Stimulated activated CD8-positive, alpha-beta memory T cell treated with anti-CD3 and anti-CD28 coated beads, Interleukin-2, amount 100 ng/mL, for 48 hours (primary cell): ENCODE measurements around the gene GALNT16.
"Not testable (repeated sequence)": the region's sequence is repeated elsewhere in the genome, so short reads cannot be mapped to it uniquely, and the experiment has no call there.

ENCODE experiments used
- DNase-seq, 2 donors: peaks; one replicate each; pipeline ENCODE4 v3.0.0-alpha.2; 2020; ENCODE audit warnings: low read depth in 2 of 2

GALNT16 gene

DNA sequence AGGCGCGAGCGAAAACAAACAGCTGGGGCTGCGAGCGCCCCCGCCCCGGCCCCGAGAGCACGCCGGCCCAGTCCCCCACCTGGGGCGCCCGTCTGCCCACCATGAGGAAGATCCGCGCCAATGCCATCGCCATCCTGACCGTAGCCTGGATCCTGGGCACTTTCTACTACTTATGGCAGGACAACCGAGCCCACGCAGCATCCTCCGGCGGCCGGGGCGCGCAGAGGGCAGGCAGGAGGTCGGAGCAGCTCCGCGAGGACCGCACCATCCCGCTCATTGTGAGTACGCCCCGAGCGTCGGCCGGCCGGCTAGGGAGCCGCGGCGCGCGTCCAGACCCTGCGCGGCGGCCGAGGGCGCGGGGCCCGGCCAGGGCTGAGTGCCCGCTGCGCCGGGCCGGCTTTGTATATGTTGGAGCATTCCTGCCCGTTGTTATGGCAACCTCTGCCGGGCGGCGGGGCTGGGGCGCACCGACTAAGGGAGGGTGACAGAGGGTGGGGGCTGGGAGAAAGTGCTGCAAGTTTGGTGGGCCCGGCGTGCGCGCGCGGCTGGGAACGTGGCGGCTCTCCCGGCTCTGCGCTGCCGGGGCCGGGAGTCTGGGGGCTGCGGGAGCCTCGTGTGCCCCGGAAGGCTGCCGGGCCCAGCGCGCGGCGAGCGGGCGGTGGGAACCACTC, 367 bp downstream of the GALNT16 start:
- DNase-seq: no peak

DNA sequence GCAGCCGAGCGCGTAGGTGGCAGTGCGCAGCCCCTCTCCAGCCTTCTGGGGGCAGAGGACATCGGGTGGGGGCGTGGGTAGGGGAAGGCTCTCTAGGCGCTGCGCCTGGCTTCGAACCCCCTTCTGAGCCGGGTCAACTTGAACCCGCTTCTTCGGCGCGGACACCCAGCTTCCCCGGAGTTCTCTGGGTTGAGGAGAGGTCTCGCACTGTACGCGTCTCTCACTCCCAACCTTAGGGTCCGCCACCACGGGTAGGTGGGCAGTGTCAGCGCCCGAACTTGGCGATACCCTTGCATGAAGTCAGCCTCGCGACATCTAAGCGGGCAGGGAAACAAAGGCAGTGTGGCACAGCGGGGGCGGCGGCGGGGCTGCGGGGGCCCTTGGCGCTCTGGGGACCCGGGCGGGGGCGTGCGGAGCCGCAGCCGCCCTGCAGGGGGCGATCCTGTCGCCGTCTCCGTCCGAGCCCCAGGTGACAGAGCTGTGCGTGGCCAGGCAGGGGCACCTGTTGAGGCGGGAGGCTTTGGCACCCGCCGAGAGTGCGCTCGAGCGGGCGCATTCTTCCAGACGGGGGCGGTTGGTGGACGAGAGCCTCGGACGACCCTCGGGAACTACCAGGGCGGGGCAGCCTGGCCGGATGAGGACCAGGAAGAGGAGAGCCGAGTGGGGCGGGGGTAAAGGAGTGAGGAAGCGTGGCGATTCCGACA, 1.1 kb downstream of the GALNT16 start:
- DNase-seq: peak; percentile 38 to 50

DNA sequence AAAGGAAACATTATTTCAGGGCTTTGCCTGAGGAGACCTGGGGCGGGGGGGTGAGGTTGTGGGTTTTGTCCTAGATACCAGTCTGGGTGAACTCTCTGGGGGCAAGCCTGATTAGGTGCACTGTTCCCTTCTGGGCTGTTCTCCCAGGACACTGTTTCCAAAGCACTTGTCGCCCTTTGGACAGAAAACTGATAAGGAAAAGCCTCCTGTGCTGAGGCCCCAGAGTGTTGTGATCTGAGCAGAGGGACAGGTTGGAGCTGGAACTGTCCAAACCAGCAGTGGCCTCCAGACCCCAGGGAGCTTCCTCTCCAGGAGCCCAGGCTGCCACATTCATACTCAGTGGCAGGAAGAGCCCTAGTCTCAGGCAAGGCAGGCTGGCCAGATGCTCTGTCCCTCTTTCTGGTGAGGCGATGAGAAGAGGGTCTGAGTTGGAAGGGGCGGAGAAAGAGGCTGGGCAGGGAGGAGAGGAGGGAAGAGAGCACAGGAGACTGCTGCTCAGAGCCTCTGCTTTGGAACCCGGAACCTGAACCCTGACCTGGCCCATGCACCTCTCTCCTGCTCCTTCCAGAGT, 1.9 kb downstream of the GALNT16 start:
- DNase-seq: no peak

DNA sequence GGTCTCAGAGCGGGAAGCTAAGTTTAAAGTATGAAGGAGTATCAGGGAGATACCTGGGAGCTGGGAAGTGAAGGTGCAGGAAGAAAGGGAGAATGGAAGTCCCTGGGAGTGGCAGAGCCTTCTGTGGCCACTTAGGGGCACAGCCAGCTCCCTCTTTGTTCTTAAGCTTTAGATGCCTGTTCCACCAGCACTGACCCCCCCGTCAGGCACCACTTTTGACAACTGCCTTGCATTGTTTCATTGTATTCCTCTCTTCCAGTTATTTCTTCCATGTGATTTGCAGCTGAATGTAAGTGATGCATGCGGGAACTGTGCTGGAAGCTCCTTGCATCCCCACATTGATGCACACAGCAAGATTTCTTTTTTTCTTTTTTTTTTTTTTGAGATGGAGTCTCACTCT, 2.6 kb downstream of the GALNT16 start:
- no peak for DNase-seq

DNA sequence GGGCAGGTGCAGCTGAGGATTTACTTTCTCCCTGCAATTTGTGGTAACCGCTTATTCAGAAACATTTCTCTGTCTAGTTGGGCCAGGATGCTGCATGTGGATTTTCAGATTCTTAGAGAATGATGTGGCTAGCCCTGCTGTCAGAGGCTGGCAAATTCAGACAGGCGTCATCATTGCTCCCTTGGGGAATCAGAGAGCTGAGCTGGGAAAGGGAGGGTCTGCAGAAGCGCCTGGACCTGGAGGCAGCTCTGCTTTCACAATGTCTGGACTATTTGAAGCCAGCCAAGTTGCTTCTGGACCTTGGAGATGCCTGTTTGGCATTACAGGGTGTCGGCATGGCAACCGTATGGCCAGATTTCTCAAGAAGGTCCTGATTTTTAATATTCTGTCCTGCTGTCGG, 3.4 kb downstream of the GALNT16 start:
- DNase-seq: no peak

DNA sequence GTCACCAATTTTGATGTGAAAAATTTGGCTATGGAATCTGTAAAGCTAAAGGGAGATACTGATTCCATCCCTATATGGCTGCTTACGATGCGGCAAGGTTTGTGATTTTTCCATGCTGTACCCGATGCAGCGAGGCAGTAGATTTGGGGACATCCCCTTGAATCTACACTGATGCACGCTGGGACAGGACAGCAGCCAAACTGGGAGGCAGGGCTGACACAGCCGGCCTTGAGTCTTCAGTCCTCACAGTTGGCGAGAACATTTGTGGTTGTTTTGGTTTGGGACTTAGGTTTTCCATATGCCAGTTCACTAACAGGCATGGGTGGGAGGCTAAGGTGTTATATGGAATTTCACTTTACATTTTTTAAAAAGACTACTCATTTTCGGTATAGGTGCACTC, 3.8 kb downstream of the GALNT16 start:
- no peak for DNase-seq

DNA sequence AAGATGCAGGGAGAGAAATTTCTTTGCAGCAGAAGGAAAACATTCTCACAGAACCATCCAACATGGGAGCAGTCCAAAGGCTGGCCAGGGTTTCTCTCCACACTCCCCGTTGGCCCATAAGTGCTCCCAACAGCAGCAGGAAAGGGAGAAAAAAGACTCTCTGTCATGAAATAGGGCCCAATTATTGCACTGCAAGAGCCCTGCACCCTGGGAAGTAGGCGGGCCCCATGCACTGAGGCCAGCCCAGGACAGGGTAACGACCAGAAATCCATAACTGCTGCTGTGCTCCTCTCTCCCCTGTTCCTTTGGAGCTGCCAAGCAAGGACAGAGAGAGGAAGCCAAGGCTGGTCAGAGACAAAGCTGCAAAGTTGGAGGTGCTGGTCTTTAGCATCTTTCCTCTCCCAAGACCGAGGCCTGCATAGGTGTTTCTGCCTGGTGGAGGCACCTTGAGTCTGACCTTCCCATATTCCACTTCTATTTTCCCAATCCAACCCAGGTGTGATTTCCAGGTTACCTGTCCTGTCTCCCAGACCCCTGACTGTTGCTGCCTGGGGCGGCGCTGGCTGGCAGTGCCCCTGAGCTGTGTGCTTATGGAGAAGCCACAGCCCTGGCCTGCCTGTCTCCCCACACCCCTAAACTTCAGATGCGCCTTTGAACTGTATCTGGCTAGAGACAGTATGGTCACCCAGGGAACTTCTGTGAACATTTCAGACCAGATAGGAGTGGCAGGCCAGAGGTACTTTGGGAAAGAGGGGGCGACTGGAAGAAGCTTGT, 6.8 kb downstream of the GALNT16 start:
- no peak for DNase-seq

DNA sequence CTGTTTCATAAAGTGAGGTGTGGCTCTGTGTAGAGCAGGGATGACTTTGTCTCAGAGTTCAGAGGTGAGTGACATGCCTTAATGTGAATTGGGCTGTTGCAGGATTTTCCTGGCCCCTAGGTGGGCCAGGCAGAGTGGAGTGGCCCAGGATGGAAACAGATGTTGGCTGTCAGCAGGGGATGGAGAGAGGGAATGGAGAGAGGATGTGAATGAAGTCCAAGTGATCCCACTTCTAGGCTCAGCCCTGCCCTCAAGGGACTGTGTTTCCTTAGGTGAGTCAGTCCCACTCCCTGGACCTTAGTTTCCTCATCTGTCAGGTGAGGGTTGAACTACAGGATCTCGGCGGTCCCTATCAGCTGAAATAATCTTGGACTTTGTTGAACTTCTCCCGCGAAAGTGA, 7.5 kb downstream of the GALNT16 start:
- DNase-seq: no peak

DNA sequence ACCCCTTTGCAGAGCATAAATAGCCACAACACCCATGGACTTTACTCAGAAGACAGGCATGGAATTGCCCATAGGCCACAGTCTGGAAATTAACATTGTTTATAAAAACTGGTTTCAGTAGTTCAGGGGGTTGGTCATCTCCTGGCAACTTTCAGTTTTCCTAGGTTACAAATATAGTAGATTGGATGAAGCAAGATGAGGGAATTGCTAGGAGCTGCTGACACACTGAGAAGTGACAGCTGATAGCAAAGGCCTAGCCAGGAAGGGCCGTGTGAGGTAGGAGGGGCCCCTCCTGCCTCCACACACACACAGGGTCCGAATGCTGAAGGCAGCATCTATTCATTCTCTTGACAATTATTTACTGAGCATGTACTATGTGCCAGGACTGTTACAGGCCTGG, 8.3 kb downstream of the GALNT16 start:
- DNase-seq: no peak

DNA sequence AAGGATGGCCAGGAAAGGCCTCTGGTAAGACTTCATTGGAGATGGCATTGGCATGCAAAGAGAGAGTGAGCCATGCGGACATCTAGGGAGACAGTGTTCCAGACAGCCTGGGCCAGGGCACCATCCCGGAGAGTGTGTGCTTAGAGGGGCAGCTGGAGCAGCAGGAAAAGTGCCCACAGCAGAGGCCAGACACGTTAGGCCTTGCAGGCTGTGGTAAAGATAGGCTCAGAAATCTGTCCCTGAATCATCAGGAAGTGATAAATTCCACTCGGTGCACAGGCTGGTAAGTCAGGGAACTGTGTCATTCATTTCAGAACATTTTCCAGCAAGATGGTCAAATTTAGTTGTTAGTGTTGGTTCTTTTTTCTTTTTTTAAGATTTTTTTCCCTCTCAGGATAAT, 8.8 kb downstream of the GALNT16 start:
- no peak for DNase-seq

DNA sequence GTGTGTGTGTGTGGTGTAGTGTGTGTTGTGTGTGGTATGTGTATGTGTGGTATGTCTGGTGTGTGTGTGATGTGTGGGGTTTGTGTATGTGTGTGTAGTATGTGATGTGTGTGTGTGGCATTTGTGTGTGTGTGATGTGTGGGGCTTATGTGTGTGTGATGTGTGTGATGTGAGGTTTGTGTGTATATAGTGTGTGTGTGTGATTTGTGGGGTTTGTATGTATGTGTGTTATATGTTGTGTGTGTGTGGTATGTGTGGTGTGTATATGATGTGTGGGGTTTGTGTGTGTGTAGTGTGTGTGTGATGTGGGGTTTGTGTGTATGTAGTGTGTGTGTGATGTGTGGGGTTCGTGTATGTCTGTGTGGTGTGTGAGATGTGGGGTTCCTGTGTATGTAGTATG, 9.4 kb downstream of the GALNT16 start:
- no peak for DNase-seq

DNA sequence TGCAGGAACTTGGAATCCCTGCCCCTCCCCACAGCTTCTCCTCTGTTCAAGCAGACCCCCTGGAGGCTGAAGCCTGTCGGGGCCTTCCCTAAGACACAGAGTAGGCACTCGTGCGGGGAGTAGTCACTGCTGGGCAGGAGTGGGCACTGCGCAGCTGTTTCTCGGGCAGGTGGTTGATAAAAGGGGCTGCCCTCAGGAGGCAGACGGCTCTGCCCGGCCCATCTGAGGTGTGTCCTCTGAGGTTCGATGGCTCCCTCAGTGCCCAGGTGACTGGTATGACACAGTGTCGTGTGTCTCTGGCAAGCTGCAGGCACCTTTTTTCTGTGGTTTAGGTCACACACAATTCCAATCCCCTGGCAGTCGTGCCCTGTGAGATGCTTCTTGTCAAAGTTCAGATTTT, 10.1 kb downstream of the GALNT16 start:
- DNase-seq: no peak

DNA sequence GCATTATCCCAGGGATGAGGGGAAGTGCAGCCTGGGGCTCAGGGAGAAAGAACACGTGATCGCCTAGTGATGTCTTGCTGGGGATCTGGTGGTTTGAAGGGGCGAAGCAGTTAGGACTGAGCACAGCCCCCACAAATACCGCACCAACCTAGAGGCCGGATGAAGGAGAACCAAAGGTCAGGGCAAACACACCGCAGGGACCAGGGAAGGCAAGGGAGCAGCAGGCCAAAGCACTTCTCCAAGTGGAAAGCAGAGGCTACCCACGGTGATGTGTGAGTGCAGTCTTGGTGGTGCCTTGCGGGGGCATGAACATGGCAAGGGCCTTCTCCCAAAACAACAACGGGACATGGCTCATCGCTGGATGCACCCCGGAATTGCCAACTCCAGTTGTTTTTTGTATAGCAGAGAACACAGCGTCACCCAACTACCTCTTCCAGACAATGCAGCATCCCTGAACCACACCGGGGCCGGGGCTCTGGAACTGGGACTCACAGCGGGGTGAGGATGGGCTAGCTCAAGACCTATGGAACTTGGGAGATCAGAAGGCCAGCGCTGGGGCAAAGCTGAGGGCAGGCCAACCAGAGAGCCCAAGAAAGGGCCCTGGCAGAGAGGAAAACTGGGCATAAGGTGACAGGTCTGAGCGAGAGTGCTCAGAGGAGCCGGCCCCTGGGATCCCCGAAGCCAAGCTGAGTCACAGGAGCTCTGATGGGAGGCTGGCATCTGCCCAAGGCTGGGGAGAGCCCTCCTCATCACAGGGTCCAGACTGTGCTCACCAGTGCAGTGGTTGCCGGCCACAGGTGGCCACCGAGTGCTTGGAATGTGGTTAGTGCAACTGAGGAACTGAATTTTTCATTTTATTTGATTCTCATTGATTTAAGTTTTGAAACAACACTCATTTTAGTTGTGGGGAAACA, 11.1 kb downstream of the GALNT16 start:
- DNase-seq: no peak

DNA sequence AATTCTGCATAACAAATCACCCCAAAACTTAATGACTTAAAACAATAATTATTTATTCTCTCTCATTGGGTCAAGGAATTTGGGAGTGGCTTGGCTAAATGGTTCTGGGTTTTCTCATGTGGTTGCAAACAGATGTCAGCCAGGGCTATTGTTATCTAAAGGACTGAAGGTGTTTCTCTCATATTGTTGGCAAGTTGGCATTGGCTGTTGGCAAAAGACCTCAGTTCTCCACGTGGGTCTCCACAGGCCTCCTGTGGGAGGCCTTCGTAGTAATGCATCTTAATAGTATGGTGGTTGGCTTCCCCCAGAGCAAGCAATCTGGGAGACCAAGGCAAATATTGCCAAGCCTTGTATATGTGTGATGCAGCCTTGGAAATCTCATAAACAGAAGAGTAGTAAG, 14.4 kb downstream of the GALNT16 start:
- DNase-seq: no peak

DNA sequence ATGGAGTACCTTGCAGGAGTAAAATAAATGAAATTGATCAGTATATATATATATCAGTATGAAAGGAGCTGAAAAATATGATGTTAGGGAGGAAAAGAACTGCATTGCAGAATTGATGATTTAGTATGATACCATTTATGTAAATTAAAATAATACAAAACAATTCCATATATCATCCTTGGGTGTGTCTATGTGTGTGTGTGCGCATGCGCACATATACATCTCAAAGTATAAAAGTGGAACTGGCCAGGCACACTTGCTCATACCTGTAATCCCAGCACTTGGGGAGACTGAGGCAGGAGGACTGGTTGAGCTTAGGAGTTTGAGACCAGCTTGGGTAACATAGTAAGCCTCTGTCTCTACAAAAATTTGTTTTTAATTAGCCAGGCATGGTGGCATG, 15.4 kb downstream of the GALNT16 start:
- no peak for DNase-seq

DNA sequence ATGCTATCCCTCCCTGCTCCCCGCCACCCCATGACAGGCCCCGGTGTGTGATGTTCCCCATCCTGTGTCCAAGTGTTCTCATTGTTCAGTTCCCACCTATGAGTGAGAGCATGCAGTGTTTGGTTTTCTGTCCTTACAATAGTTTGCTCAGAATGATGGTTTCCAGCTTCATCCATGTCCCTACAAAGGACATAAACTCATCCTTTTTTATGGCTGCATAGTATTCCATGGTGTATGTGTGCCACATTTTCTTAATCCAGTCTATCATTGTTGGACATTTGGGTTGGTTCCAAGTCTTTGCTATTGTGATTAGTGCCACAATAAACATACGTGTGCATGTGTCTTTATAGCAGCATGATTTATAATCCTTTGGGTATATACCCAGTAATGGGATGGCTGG, 17.4 kb downstream of the GALNT16 start:
- not testable (repeated sequence) for DNase-seq

DNA sequence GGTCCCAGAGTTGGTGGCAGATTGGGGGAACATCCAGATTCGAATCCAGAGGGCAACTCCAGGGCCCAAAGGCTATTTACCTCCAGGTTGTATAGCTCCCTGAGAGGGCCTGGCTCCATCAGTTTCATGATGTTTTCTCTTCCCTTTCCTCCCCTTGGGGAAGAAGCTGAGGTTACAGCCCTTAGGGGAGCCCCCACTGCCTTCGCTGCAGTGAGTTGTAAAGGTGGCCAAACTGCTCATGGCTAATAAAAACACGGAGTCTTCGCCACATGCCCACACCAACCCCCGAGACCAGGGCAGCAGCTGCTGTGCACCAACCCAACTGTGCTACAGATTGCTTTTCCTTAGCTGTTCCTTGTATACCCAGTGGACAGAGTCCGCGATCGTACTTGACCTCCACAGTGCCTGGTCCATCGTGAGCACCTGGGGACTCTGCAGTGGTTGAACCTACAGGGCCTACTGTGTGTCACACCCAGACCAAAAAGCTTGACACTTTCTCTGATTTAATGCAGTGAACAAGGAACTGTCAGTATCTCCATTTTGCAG, 20.9 kb downstream of the GALNT16 start:
- no peak for DNase-seq

DNA sequence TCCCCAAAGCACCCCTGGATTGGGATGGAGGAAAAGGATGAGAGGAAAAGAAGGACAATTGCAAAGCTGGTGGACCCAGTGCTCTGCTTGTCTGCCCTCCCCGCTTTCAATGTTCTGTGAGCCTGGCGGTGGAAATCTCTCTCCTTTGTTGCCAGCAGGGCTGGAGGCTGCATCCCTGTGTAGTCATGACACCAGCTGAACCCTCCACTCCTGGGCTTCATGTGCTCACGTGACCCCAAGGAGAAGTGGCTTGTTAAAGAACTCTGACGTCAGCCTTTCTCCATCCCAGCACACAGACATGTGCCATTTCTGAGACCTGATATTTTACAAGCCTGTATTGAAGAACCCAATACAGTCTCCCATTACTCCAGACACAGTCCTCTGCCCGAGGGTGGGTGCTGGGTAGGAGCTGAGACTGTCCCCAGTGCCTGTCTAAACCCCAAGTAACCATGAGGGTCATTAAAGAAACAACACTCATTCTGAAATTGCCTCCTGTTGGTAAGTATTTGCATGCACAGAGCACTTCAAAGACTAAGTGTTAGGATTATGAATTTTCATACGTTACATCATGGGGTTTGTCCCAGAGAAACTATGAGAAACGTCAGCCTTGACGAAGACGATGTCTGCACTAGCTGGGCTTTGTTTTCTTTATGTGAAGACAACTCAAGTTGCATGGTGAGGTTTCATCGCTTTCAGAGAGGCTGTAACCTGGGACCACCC, 21.7 kb downstream of the GALNT16 start:
- DNase-seq: no peak

DNA sequence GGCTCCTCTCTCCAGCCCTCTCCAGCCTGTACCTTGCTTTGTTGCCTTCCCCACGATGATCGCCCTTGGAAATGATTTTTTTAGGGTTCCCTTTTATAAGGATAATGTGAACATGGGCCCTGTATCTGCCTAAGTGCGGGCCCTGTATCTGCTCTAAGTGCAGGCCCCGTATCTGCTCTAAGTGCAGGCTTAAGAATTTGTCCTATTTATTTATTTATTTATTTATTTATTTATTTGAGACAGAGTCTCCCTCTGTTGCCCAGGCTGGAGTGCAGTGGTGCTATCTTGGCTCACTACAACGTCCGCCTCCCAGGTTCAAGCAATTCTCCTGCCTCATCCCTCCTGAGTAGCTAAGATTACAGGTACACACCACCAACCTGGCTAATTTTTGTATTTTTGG, 22.5 kb downstream of the GALNT16 start:
- DNase-seq: no peak

DNA sequence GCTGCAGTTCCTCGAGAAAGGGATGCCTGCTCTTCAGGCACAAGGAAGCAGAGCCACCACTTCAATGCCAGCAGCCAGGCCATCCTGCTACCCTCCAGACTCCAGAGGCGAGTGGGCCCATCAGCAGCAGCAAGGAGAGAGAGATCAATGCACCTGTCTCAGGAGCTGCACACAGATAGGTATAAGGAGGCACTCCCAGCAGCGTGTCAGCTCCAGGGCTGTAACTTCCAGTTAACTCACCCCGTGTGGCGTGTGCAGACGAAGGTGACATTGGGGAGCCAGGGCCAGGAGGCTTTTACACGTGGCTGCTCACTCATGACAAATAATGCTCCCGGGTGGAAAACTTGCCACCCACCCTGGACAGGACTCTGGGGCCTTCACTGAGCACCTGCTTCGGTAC, 24.2 kb downstream of the GALNT16 start:
- DNase-seq: no peak
